CD4-positive, alpha-beta T cell treated with Interferon gamma for 1 hour (primary cell): ENCODE measurements around the gene EME2.

Experiments used
- DNase-seq: peaks from one replicate; pipeline ENCODE4 v3.0.0-alpha.2; 2020

EME2 gene

GRCh38 chr16:1768061-1768766 is 4.4 kb upstream of the EME2 start:
- DNase-seq, result no peak

- DNase-seq, result no peak
Measured at GRCh38 chr16:1768767-1769401, 3.7 kb upstream of the EME2 start.

GRCh38 chr16:1769402-1770300 is 3.0 kb upstream of the EME2 start:
- no peak for DNase-seq

- DNase-seq, result peak; percentile 43
Measured at GRCh38 chr16:1770328-1771187, 2.1 kb upstream of the EME2 start.

GRCh38 chr16:1771188-1771863 is 1.3 kb upstream of the EME2 start, which contains the start of gene NME3:
NME3 (minus strand) TSS chr16:1771543; CDS start chr16:1771534, 9 bp downstream.
- DNase-seq, result peak; percentile 60

GRCh38 chr16:1771864-1772361 is 697 bp upstream of the EME2 start:
- DNase-seq, result no peak

GRCh38 chr16:1772908-1773702 is 495 bp downstream of the EME2 start, which contains the start of gene MRPS34:
MRPS34 (minus strand) TSS chr16:1773134; CDS start chr16:1773119, 15 bp downstream.
- peak; percentile 77 for DNase-seq

GRCh38 chr16:1773703-1774447 is 1.3 kb downstream of the EME2 start:
- no peak for DNase-seq

GRCh38 chr16:1774448-1774780 is 1.8 kb downstream of the EME2 start:
- DNase-seq, result no peak

GRCh38 chr16:1775006-1775845 is 2.6 kb downstream of the EME2 start:
- no peak for DNase-seq

- DNase-seq, result no peak
Measured at GRCh38 chr16:1775846-1776671, 3.4 kb downstream of the EME2 start.

- no peak for DNase-seq
Measured at GRCh38 chr16:1776672-1776955, 4.0 kb downstream of the EME2 start.

- DNase-seq, result no peak
Measured at GRCh38 chr16:1776991-1777374, 4.4 kb downstream of the EME2 start.

- DNase-seq, result no peak
Measured at GRCh38 chr16:1777375-1778199, 5.0 kb downstream of the EME2 start.

- DNase-seq, result no peak
Measured at GRCh38 chr16:1778200-1779179, 5.9 kb downstream of the EME2 start.

GRCh38 chr16:1779234-1779701 is 6.7 kb downstream of the EME2 start:
- no peak for DNase-seq
